Uterus (tissue), 4 donors: Measurements from ENCODE around the gene LRTM2. TPM values are rescaled to one million over a fixed set of nuclear protein-coding genes. Genes with fewer than 3 reads are reported as not detected.

Experiments used
- DNase-seq, 2 donors: peaks; one replicate each; pipeline ENCODE4 v3.0.0-alpha.2; 2019 to 2020
- H3K27ac ChIP-seq, 2 donors: fragments of 200-600 bp; sonication (generic); 1 replicate in 1 of 2; 2 replicates in 1 of 2; pipeline ENCODE4 v1.5.1; 2016 to 2018
- H3K27me3 ChIP-seq, 2 donors: fragments of 200-600 bp; sonication (generic); one replicate each; pipeline ENCODE4 v1.5.1; 2018 to 2019; ENCODE audit warnings: control low read depth in 1 of 2
- H3K36me3 ChIP-seq, 2 donors: fragments of 200-600 bp; sonication (generic); one replicate each; pipeline ENCODE4 v1.5.1; 2019; ENCODE audit warnings: control low read depth in 1 of 2
- H3K4me1 ChIP-seq, 2 donors: fragments of 200-600 bp; sonication (generic); one replicate each; pipeline ENCODE4 v1.5.1; 2018 to 2019; ENCODE audit warnings: control low read depth in 1 of 2
- H3K4me3 ChIP-seq, 2 donors: fragments of 200-600 bp; sonication (generic); 1 replicate in 1 of 2; 2 replicates in 1 of 2; pipeline ENCODE4 v1.5.1; 2018 to 2019; ENCODE audit warnings: mild to moderate bottlenecking in 1 of 2
- H3K9me3 ChIP-seq, 2 donors: fragments of 200-600 bp; sonication (generic); one replicate each; pipeline ENCODE4 v1.5.1; 2019; ENCODE audit warnings: control low read depth in 1 of 2
- CTCF ChIP-seq, 4 experiments: fragments of 200-600 bp in 2 of 4; fragments of 450-650 bp in 2 of 4; sonication (generic) in 2 of 4; IDR thresholded peaks; one replicate each; pipeline ENCODE4 v1.5.1; 2016 to 2019; ENCODE audit warnings: antibody characterized with exemption in 4 of 4, mild to moderate bottlenecking in 2 of 4, moderate library complexity in 1 of 4
- POLR2A ChIP-seq, 2 donors: fragments of 450-650 bp; IDR thresholded peaks; one replicate each; pipeline ENCODE4 v1.6.1; 2016; ENCODE audit warnings: antibody characterized with exemption in 2 of 2, mild to moderate bottlenecking in 1 of 2, moderate library complexity in 1 of 2
- intact Hi-C: fragments of 100-400 bp; cut with DNase I; formaldehyde crosslinking; loops from one replicate; pipeline ENCODE4 v1.15.1; 2023; ENCODE audit warnings: low total_unique reads
- total RNA-seq, 4 donors: library from RNA; depleted of rRNA in 3 of 4; stranded (reverse); fragments of >200 nt in 3 of 4; gene quantifications; one replicate each; pipeline versions ENCODE4 v1.1.0 to v1.2.4, GENCODE V29; 2014 to 2023
- donor health status: DM: yes; HTN: yes; CAD: no.

LRTM2 gene
- total RNA-seq, 4 donors from 2014 or later = not detected

- no peak for TF ChIP-seq CTCF (IDR thresholded peaks at IDR 0.05)
- no peak for TF ChIP-seq POLR2A (IDR thresholded peaks at IDR 0.05)
- no peak for DNase-seq
- H3K4me1 ChIP-seq = no peaks in the 10 kb centered on the region
- no peaks in the 10 kb centered on the region for H3K27me3 ChIP-seq
- no peaks in the 10 kb centered on the region for H3K36me3 ChIP-seq
- intact Hi-C loops = no loop called here
- H3K9me3 ChIP-seq = no peaks in the 10 kb centered on the region
- no peak overlapping the region for H3K27ac ChIP-seq
- H3K4me3 ChIP-seq = no peak overlapping the region
These were observed 65.4 kb downstream of the LRTM2 start for GRCh38 chr12:1885599-1886245.

Other genes with a start within 250 kb of the LRTM2 start
- gene FBXL14, start 226.0 kb upstream of the LRTM2 start, total RNA-seq = 10 to 100 TPM in 3 of 4 donors, 1 to 10 TPM in 1; 1.5 to 17.4 (median 13.5) TPM
- gene WNT5B, start 191.3 kb upstream of the LRTM2 start, total RNA-seq = 10 to 100 TPM in 1 of 4 donors, 1 to 10 TPM in 2, not detected in 1; 5.9 to 20.9 (median 7.2) TPM
- gene ADIPOR2, start 129.5 kb upstream of the LRTM2 start, total RNA-seq = 10 to 100 TPM; 30.3 to 71.2 (median 42.3) TPM
- 1 to 10 TPM in 3 of 4 donors, not detected in 1; 2.6 to 4.1 (median 4.0) TPM for gene CACNA2D4, start 98.1 kb downstream of the LRTM2 start, total RNA-seq
- 10 to 100 TPM; 13.6 to 34.4 (median 20.7) TPM for gene DCP1B, start 183.9 kb downstream of the LRTM2 start, total RNA-seq
- gene CACNA1C, start 232.4 kb downstream of the LRTM2 start, total RNA-seq = 100 to 1,000 TPM in 1 of 4 donors, 10 to 100 TPM in 3; 15.9 to 121 (median 32.1) TPM